T-helper 1 cell treated with Interleukin-12 subunit alpha and Interleukin-12 subunit beta and Interleukin-4 antibody, amounts not matched to agents 30 μg/mL and 1 μg/mL, for 36 hours (primary cell): ENCODE data around the gene E4F1.

Experiments
- H3K27ac Mint-ChIP-seq: one replicate; pipeline ENCODE4 v1.8.0; 2021; ENCODE audit warnings: mild to moderate bottlenecking, mixed read lengths
- H3K27me3 Mint-ChIP-seq: one replicate; pipeline ENCODE4 v1.8.0; 2021; ENCODE audit warnings: low read depth, mixed read lengths
- H3K36me3 Mint-ChIP-seq: one replicate; pipeline ENCODE4 v1.8.0; 2021; ENCODE audit warnings: low read depth, mixed read lengths
- H3K4me1 Mint-ChIP-seq: one replicate; pipeline ENCODE4 v1.8.0; 2021; ENCODE audit warnings: low read depth, mixed read lengths
- H3K4me3 Mint-ChIP-seq: one replicate; pipeline ENCODE4 v1.8.0; 2021; ENCODE audit warnings: mild to moderate bottlenecking, moderate library complexity, mixed read lengths
- H3K9me3 Mint-ChIP-seq: one replicate; pipeline ENCODE4 v1.8.0; 2021; ENCODE audit warnings: mixed read lengths

E4F1 gene

DNA sequence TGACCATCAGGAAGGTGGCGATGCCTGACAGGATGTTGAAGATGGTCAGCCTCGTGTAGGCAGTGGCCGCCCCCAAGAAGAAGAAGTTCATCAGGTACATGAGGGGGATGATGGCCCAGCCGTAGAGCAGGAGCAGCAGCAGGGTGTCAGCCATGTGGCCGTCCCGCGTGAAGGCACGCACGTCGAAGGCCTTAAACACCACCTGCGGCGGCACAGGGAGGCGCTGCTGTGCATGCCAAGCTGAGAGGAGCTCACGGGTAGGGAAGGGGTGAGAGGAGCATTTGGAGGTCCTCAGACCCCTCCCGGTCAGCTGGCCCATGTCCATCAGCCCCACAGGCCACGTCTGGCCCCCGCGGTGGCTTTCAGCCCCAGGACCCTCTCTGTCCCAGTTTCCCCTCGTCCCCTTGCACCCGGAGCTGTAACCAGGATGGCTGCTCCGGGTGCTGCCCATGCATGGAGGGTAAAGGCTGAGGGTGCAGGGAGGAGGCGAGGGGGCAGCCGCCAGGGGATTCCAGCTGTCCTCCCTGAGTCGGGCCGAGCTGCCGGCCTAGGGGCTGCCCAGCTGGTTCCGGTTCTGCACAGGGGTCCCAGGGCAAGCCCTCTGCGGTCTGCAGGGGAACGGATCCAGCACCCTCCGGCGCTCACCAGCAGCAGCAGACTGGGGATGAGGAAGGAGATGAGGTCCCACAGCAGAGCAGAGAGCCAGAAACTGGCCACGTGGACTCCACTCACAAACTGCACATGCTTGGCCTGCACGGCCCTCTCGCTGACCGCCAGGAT lies 61.6 kb downstream of the E4F1 start:
- Mint-ChIP-seq H3K27ac (no peak overlapping the region), H3K4me1 (no peaks in the 10 kb centered on the region), H3K4me3 (no peak overlapping the region), H3K36me3 (no peaks in the 10 kb centered on the region), H3K27me3 (no peaks in the 10 kb centered on the region), H3K9me3 (no peaks in the 10 kb centered on the region)
